Activated B cell treated with CpG ODN at 0.5 μM for 24 hours (primary cell): ENCODE measurements around the gene TREML1. TPM values are rescaled to one million over a fixed set of nuclear protein-coding genes. Genes with fewer than 3 reads are reported as not detected.

Experiments
- ATAC-seq: fragments of 200-7000 bp; cut with Tn5 transposase; one replicate; pipeline ENCODE4 v1.10.0; 2021; ENCODE audit warnings: low read depth, mild to moderate bottlenecking, moderate library complexity
- CTCF ChIA-PET: fragments of 350-600 bp; sonication (Branson Sonifier 250); formaldehyde crosslinking; loops from one replicate; lab custom pipeline; 2021; ENCODE audit warnings: antibody characterized with exemption; lab: Charles Lee
- POLR2A ChIA-PET: fragments of 350-600 bp; sonication (Branson Sonifier 250); formaldehyde crosslinking; loops from one replicate; lab custom pipeline; 2021; ENCODE audit warnings: antibody characterized with exemption; lab: Charles Lee
- DNase-seq: peaks from one replicate; pipeline ENCODE4 v3.0.0; 2022
- H3K27ac Mint-ChIP-seq: one replicate; pipeline ENCODE4 v1.8.0; 2020; ENCODE audit warnings: mixed read lengths
- H3K27me3 Mint-ChIP-seq: one replicate; pipeline ENCODE4 v1.8.0; 2021; ENCODE audit warnings: mixed read lengths
- H3K36me3 Mint-ChIP-seq: one replicate; pipeline ENCODE4 v1.8.0; 2021; ENCODE audit warnings: low read depth, mixed read lengths
- H3K4me1 Mint-ChIP-seq: one replicate; pipeline ENCODE4 v1.8.0; 2021; ENCODE audit warnings: mixed read lengths
- H3K4me3 Mint-ChIP-seq: one replicate; pipeline ENCODE4 v1.8.0; 2020; ENCODE audit warnings: mild to moderate bottlenecking, mixed read lengths
- H3K9me3 Mint-ChIP-seq: one replicate; pipeline ENCODE4 v1.8.0; 2020; ENCODE audit warnings: mixed read lengths
- CTCF ChIP-seq: fragments of 200-600 bp; IDR thresholded peaks from one replicate; pipeline ENCODE4 v1.8.0; 2022; ENCODE audit warnings: antibody characterized with exemption, mild to moderate bottlenecking
- intact Hi-C: fragments of 100-400 bp; cut with micrococcal nuclease; formaldehyde crosslinking; loops from one replicate; pipeline ENCODE4 v1.15.1; 2024
- total RNA-seq: library from RNA; stranded (reverse); gene quantifications from 2 replicates; pipeline ENCODE4 v1.2.3, GENCODE V29; 2022

TREML1 gene
- total RNA-seq, 1 donor from 2014 or later: not detected

- Mint-ChIP-seq H3K4me1 (peaks cover 28% of the 10 kb centered on the region), H3K4me3 (no peak overlapping the region), H3K27me3 (no peaks in the 10 kb centered on the region), H3K27ac (no peak overlapping the region), H3K9me3 (no peaks in the 10 kb centered on the region), H3K36me3 (no peaks in the 10 kb centered on the region)
- no peak for ATAC-seq
- ChIA-PET POLR2A (no interaction called here), CTCF (no interaction called here)
- no peak for TF ChIP-seq CTCF
- intact Hi-C loops: no loop called here
- no peak for DNase-seq
These were observed 25.0 kb upstream of the TREML1 start for GRCh38 chr6:41179163-41179562.

GRCh38 chr6:41177695-41178094 is 23.5 kb upstream of the TREML1 start:
- intact Hi-C loops: no loop called here
- H3K27ac Mint-ChIP-seq: no peak overlapping the region

GRCh38 chr6:41177287-41177686 is 23.1 kb upstream of the TREML1 start:
- Mint-ChIP-seq H3K27ac (no peak overlapping the region), H3K9me3 (no peaks in the 10 kb centered on the region), H3K36me3 (no peaks in the 10 kb centered on the region), H3K27me3 (no peaks in the 10 kb centered on the region), H3K4me1 (peaks cover 13% of the 10 kb centered on the region), H3K4me3 (no peak overlapping the region)
- DNase-seq (no peak), ATAC-seq (no peak)
- ChIA-PET CTCF (interaction anchor here (0.8 to 1.2 kb wide), 2 partner anchors 10 to 130 kb away, joined by 3 read pairs; no protein-coding TSS in a partner anchor), POLR2A (no interaction called here)
- TF ChIP-seq CTCF: no peak
- intact Hi-C loops: no loop called here

More at GRCh38 chr6:41177695-41178094, 23.5 kb upstream of the TREML1 start:
- DNase-seq (no peak), ATAC-seq (no peak)
- Mint-ChIP-seq H3K9me3 (no peaks in the 10 kb centered on the region), H3K36me3 (no peaks in the 10 kb centered on the region), H3K4me1 (peaks cover 17% of the 10 kb centered on the region), H3K4me3 (no peak overlapping the region), H3K27me3 (no peaks in the 10 kb centered on the region)
- ChIA-PET CTCF (interaction anchor here (0.8 to 1.2 kb wide), 2 partner anchors 10 to 129 kb away, joined by 3 read pairs; no protein-coding TSS in a partner anchor), POLR2A (no interaction called here)
- no peak for TF ChIP-seq CTCF

GRCh38 chr6:41176189-41176588 is 22.0 kb upstream of the TREML1 start:
- H3K4me3 Mint-ChIP-seq: no peak overlapping the region
- POLR2A ChIA-PET: interaction anchor here (1.2 kb wide), 1 partner anchor 10 kb away, joined by 4 read pairs; no protein-coding TSS in a partner anchor
- DNase-seq: no peak
- H3K27me3 Mint-ChIP-seq: no peaks in the 10 kb centered on the region
- no peak overlapping the region for H3K27ac Mint-ChIP-seq
- H3K4me1 Mint-ChIP-seq: peaks cover 5% of the 10 kb centered on the region
- CTCF ChIA-PET: no interaction called here
- TF ChIP-seq CTCF: no peak
- no peak for ATAC-seq
- intact Hi-C loops: no loop called here
- H3K9me3 Mint-ChIP-seq: no peaks in the 10 kb centered on the region
- no peaks in the 10 kb centered on the region for H3K36me3 Mint-ChIP-seq

GRCh38 chr6:41175084-41175483 is 20.9 kb upstream of the TREML1 start:
- Mint-ChIP-seq H3K27ac (no peak overlapping the region), H3K36me3 (no peaks in the 10 kb centered on the region), H3K27me3 (no peaks in the 10 kb centered on the region), H3K9me3 (no peaks in the 10 kb centered on the region), H3K4me1 (peaks cover 5% of the 10 kb centered on the region), H3K4me3 (no peak overlapping the region)
- POLR2A ChIA-PET: no interaction called here
- CTCF ChIA-PET: no interaction called here
- no peak for DNase-seq
- TF ChIP-seq CTCF: no peak
- ATAC-seq: no peak
- intact Hi-C loops: no loop called here
